Type B pancreatic cell (in vitro differentiated cells): ENCODE data around the gene RNF4. TPM values are rescaled to one million over a fixed set of nuclear protein-coding genes. Genes with fewer than 3 reads are reported as not detected.
"Not testable (repeated sequence)": the region's sequence is repeated elsewhere in the genome, so short reads cannot be mapped to it uniquely, and the experiment has no call there.

Experiments
- DNase-seq: peaks from one replicate; pipeline ENCODE4 v3.0.0; 2021; ENCODE audit warnings: mixed read lengths; ENCODE audit not compliant: unreplicated experiment; ENCODE audit errors: extremely low spot score
- H3K27ac Mint-ChIP-seq: 2 replicates; pipeline ENCODE4 v1.8.0; 2021; ENCODE audit warnings: mild to moderate bottlenecking, mixed read lengths
- H3K27me3 Mint-ChIP-seq: 2 replicates; pipeline ENCODE4 v1.8.0; 2021; ENCODE audit warnings: mixed read lengths
- H3K36me3 Mint-ChIP-seq: 2 replicates; pipeline ENCODE4 v1.8.0; 2021; ENCODE audit warnings: mixed read lengths
- H3K4me1 Mint-ChIP-seq: one replicate; pipeline ENCODE4 v1.8.0; 2021; ENCODE audit warnings: mixed read lengths; ENCODE audit not compliant: unreplicated experiment
- H3K4me3 Mint-ChIP-seq: 2 replicates; pipeline ENCODE4 v1.8.0; 2021; ENCODE audit warnings: mild to moderate bottlenecking, mixed read lengths
- H3K9me3 Mint-ChIP-seq: 2 replicates; pipeline ENCODE4 v1.8.0; 2021; ENCODE audit warnings: mixed read lengths
- total RNA-seq: library from RNA; stranded (reverse); gene quantifications from 2 replicates; pipeline ENCODE4 v1.2.1, GENCODE V29; 2021; ENCODE audit warnings: low replicate concordance
- TF ChIP-seq, protein P1 (sequence below): fragments of 200-600 bp; sonication (generic); conservative IDR thresholded peaks from 2 replicates; pipeline ENCODE4 v1.5.0; 2021; ENCODE audit warnings: antibody characterized with exemption, mild to moderate bottlenecking

The RNF4 gene
- total RNA-seq, 1 donor from 2014 or later = 61.4 TPM

DNA sequence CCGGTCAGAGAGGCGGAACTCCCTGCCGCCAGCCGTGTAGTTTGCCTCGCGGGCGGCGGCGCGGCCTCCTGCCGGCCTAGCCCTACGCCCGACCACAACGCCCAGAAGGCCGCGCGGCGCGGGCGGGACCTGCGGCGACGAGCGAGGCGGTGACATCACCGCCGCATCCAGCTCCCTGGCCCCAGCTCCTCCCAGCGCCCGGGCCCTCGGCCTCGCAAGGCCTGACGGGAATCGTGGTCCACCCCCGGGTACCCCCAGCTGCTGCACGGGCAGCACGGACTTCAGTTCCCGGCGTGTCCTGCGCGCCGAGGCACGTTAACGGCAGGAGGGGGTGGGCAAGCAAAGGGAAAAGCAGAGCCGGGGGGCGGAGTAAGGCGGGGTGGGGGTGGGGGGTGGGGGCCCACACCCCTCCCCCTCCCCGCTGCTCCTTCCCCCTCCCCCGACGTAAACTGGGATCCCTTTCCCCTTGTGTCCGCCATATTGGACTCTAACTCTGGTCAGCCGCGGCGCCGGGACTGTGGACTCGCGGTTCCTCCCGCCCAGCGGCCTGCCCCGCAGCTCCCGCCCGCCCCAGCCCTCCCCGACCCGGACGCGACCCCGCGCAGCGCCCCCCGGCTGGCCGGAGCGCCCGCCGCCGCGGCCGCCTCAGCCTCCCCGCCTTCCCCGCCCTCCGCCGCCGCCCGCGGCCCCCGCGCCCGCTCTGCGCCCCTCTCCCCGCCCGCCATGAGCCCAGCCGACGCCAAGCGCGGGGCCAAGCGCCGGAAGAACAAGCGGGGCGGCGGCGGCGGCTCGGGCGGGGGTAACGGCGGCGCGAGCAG lies 67.5 kb downstream of the RNF4 start, which contains the start of gene FAM193A:
Gene FAM193A, plus strand, starts transcription at position 455 of the 818 bp plus-strand sequence. Its CDS starts 269 bp downstream, at position 724.
- H3K36me3 Mint-ChIP-seq = peaks cover 4% of the 10 kb centered on the region
- no peaks in the 10 kb centered on the region for H3K27me3 Mint-ChIP-seq
- DNase-seq = peak; percentile 100
- no peaks in the 10 kb centered on the region for H3K9me3 Mint-ChIP-seq
- TF ChIP-seq, protein P1, sequence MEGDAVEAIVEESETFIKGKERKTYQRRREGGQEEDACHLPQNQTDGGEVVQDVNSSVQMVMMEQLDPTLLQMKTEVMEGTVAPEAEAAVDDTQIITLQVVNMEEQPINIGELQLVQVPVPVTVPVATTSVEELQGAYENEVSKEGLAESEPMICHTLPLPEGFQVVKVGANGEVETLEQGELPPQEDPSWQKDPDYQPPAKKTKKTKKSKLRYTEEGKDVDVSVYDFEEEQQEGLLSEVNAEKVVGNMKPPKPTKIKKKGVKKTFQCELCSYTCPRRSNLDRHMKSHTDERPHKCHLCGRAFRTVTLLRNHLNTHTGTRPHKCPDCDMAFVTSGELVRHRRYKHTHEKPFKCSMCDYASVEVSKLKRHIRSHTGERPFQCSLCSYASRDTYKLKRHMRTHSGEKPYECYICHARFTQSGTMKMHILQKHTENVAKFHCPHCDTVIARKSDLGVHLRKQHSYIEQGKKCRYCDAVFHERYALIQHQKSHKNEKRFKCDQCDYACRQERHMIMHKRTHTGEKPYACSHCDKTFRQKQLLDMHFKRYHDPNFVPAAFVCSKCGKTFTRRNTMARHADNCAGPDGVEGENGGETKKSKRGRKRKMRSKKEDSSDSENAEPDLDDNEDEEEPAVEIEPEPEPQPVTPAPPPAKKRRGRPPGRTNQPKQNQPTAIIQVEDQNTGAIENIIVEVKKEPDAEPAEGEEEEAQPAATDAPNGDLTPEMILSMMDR = no peak
- H3K4me3 Mint-ChIP-seq = peak within 1 kb of the TSS; percentile 96
- peaks cover 9% of the 10 kb centered on the region for H3K4me1 Mint-ChIP-seq
- H3K27ac Mint-ChIP-seq = peak within 1 kb of the TSS; percentile 95

DNA sequence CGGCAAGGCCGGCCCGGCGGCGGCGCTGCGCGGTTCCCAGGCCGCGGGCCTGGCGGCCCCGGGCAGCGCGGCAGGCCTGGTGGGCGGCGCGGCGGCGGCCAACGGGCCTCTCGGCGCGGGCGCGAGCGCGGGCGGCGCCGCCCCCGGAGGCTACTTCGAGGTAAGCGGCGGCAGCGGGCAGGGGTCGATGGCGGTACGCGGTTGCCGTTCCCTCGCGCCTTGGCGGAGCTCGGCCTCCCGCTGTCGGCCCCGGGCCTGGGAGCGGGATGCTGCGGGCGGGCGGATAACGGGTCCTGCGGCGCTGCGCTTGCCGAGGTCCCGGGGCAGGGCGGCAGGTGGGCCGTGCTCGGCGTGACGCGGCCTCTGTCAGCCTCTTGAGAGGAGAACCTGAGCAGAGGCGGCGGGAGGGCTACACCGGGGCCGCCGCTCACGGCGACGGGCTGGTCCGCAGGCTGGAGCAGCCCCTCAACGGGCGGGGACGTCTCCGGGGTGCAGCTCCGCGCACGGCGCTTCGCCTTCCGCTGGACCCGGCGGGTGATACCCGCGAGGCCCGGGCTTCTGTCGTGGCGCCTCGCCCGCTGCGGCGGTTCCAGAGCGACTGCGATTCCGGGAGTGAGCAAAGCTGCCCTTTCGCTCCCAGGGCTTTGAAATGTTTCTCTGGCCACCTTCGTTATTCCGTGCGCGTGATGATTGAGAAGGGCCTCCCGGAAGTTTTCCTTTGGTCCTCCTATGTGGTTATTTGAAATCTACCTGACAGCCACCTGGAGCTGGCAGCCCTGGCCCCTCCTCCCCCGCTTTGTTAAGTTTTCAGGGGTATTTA lies 68.3 kb downstream of the RNF4 start:
- H3K36me3 Mint-ChIP-seq = peaks cover 4% of the 10 kb centered on the region
- peak overlapping the region; percentile 95 for H3K27ac Mint-ChIP-seq
- no peaks in the 10 kb centered on the region for H3K9me3 Mint-ChIP-seq
- peak overlapping the region; percentile 94 for H3K4me3 Mint-ChIP-seq
- TF ChIP-seq, protein P1 = no peak
- peaks cover 9% of the 10 kb centered on the region for H3K4me1 Mint-ChIP-seq
- no peaks in the 10 kb centered on the region for H3K27me3 Mint-ChIP-seq
- DNase-seq = peak; percentile 74

DNA sequence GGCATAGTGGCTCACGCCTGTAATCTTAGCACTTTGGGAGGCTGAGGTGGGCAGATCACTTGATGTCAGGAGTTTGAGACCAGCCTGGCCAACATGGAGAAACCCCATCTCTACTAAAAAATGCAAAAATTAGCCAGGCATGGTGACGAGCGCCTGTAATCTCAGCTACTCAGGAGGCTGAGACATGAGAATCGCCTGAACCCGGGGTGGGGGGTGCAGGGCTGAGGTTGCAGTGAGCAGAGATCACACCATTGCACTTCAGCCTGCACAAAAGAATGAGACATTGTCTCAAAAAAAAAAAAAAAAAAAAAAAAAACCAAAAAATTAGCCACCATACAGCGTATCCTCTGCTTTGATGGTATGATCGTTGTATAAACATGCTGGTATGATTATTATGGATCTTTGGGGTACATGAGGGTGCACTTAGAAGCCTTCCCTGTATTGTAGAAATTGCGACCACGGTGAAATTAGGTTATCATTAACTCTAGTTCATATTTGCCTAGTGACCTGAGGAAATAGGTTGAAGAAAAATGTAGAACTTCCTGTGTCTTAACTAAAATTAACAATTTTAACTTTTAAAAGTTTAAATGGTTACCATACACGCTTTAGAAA lies 74.8 kb downstream of the RNF4 start:
- not testable (repeated sequence) for H3K9me3 Mint-ChIP-seq, H3K4me3 Mint-ChIP-seq, DNase-seq, H3K27ac Mint-ChIP-seq, H3K27me3 Mint-ChIP-seq, H3K4me1 Mint-ChIP-seq
- peaks cover 13% of the 10 kb centered on the region for H3K36me3 Mint-ChIP-seq

DNA sequence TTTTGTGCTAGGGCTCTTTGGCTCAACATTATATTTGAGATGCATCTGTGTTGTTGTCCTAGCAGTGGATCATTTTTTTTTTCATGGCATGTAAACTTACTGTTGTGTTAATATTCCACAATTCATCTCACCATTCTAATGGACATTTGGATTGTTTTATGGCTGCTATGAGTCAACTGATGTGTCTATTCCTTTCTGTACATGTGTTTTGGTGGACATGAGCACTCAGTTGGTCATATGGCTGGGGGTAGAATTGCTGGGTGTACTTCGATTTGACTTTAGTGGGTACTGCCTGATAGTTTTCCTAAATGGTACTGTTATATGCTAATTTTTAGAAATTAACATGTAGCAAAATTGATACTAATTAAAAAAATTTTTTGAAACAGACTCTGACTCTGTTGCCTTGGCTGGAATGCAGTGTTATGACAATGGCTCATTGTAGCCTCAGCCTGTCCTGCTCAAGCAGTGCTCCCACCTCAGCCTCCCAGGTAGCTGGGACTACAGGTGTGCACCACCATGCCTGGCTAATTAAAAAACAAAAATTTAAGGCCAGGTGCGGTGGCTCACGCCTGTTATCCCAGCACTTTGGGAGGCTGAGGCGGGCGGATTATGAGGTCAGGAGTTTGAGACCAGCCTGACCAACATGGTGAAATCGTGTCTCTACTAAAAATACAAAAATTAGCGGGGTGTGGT lies 76.6 kb downstream of the RNF4 start:
- no peak for DNase-seq
- no peaks in the 10 kb centered on the region for H3K27me3 Mint-ChIP-seq
- no peaks in the 10 kb centered on the region for H3K9me3 Mint-ChIP-seq
- H3K4me1 Mint-ChIP-seq = no peaks in the 10 kb centered on the region
- peaks cover 9% of the 10 kb centered on the region for H3K36me3 Mint-ChIP-seq
- TF ChIP-seq, protein P1 = no peak
- H3K4me3 Mint-ChIP-seq = no peak overlapping the region
- no peak overlapping the region for H3K27ac Mint-ChIP-seq

DNA sequence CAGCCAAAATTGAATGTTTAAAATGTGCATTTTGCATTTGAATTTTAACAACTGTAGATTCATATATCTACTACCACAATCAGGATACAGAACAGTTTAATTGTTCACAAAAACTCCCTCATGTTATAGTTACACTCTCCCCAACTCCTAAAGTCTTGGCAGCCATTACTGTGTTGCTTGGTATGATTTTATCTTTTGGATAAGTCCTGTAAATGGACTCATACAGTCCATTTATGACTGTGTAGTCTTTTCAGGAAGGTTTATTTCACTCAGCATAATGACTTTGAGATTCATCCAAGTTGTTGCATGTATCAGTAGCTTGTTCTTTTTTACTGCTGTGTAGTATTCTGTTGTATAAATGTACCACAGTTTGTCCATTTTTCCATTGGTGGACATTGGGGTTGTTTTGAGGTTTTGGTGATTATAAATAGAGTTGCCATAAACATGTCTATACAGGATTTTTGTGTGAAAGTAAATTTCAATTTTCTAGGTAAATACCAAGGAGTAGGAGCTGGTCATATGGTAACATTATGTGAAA lies 77.4 kb downstream of the RNF4 start:
- no peaks in the 10 kb centered on the region for H3K9me3 Mint-ChIP-seq
- H3K27me3 Mint-ChIP-seq = no peaks in the 10 kb centered on the region
- H3K4me1 Mint-ChIP-seq = no peaks in the 10 kb centered on the region
- DNase-seq = no peak
- peaks cover 11% of the 10 kb centered on the region for H3K36me3 Mint-ChIP-seq
- H3K27ac Mint-ChIP-seq = no peak overlapping the region
- TF ChIP-seq, protein P1 = no peak
- no peak overlapping the region for H3K4me3 Mint-ChIP-seq

DNA sequence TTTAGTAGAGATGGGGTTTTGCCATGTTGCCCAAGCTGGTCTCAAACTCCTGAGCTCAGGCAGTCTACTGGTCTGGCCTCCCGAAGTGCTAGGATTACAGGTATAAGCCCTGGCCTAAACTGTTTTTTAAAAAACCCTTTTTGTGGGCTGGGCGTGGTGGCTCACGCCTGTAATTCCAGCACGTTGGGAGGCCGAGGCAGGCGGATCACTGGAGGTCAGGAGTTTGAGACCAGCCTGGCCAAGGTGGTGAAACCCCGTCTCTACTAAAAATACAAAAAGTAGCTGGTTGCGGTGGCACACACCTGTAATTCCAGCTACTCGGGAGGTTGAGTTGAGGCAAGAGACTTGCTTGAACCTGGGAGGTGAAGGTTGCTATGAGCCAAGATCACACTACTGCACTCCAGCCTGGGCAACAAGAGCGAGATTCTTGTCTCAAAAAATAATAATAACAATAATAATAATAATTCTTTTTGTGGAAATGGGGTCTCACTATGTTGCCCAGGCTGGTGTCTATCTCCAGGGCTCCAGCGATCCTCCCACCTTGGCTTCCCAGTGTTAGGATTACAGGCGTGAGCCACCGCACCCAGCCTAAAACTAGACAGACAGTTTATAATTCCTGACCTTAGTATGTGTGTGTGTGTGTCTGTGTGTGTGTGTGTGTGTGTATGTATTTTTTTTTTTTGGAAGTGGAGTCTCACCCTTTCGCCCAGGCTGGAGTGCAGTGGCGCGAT lies 78.2 kb downstream of the RNF4 start:
- H3K9me3 Mint-ChIP-seq, H3K4me1 Mint-ChIP-seq, H3K27me3 Mint-ChIP-seq, DNase-seq, H3K27ac Mint-ChIP-seq, H3K4me3 Mint-ChIP-seq: not testable (repeated sequence)
- H3K36me3 Mint-ChIP-seq = peaks cover 14% of the 10 kb centered on the region
